ENCODE data around the gene SMG7. TPM values are rescaled to one million over a fixed set of nuclear protein-coding genes. Genes with fewer than 3 reads are reported as not detected.

Gene SMG7
- total RNA-seq, 1 experiment from 2014 or later: 65.2 TPM

- in situ Hi-C loops (cut with HindIII; ENCODE audit: low pct_unique_long_range_greater_than_20kb, low sequenced_read_pairs) (no loop called here), intact Hi-C loops (cut with micrococcal nuclease; ENCODE audit: unreplicated experiment) (no loop called here)
- Histone ChIP-seq H3K4me1 (ENCODE audit: control insufficient read depth, insufficient read depth, low read length) (no peaks in the 10 kb centered on the region), H3K27ac (ENCODE audit: low read length) (no peak overlapping the region), H3K27me3 (ENCODE audit: control insufficient read depth, insufficient read depth, low read length) (no peaks in the 10 kb centered on the region), H3K36me3 (ENCODE audit: control insufficient read depth, insufficient read depth, low read length) (no peaks in the 10 kb centered on the region), H3K4me3 (ENCODE audit: low read depth in 2 of 2, low read length in 2 of 2) (no peak overlapping the region), H3K9me3 (ENCODE audit: control insufficient read depth, insufficient read depth, low read depth, low read length) (no peaks in the 10 kb centered on the region)
- ATAC-seq: no peak
- POLR2A ChIA-PET: no interaction called here
- TF ChIP-seq POLR2AphosphoS5 (IDR thresholded peaks at IDR 0.05; ENCODE audit: low read depth, low read length) (no peak), TCF7L2 (IDR thresholded peaks at IDR 0.05; ENCODE audit: low read depth, low read length) (no peak), SIN3A (IDR thresholded peaks at IDR 0.05; ENCODE audit: borderline replicate concordance, insufficient read depth, low read depth, low read length) (no peak), REST (IDR thresholded peaks at IDR 0.05; ENCODE audit: insufficient read depth in 1 of 2, low read depth in 2 of 2, low read length in 1 of 2) (no peak)
- TF ChIP-seq, protein P1, sequence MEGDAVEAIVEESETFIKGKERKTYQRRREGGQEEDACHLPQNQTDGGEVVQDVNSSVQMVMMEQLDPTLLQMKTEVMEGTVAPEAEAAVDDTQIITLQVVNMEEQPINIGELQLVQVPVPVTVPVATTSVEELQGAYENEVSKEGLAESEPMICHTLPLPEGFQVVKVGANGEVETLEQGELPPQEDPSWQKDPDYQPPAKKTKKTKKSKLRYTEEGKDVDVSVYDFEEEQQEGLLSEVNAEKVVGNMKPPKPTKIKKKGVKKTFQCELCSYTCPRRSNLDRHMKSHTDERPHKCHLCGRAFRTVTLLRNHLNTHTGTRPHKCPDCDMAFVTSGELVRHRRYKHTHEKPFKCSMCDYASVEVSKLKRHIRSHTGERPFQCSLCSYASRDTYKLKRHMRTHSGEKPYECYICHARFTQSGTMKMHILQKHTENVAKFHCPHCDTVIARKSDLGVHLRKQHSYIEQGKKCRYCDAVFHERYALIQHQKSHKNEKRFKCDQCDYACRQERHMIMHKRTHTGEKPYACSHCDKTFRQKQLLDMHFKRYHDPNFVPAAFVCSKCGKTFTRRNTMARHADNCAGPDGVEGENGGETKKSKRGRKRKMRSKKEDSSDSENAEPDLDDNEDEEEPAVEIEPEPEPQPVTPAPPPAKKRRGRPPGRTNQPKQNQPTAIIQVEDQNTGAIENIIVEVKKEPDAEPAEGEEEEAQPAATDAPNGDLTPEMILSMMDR (IDR thresholded peaks at IDR 0.05): no peak
- no peak for DNase-seq (ENCODE audit: low read depth, low spot score)
- BruUV-seq (replicated peaks): no TSS peak
- CTCF ChIA-PET: no interaction called here
Observed at GRCh38 chr1:183569801-183570200, 97.5 kb downstream of the SMG7 start.

DNA sequence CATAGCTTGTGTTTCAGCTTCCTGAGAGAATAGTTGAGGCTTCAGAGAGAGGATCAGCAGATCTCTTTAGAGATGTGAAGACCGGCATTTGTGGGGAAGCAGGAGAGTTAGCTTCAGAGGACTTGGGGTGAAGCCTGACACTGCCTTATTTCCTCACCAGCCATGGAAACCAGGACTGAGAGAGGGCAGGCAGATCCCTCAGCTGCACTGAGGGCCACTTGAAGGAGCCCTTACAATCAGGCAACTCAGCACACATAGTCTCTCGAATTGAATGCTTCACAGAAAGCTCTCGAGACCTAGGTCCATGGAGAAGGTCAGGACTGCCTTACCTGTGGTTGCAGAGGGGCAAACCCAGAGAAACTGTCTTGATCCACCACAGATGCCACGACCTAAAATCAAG lies 98.2 kb downstream of the SMG7 start:
- ChIA-PET CTCF (no interaction called here), POLR2A (no interaction called here)
- no peak overlapping the region for H3K27ac ChIP-seq (ENCODE audit: low read length)
- H3K9me3 ChIP-seq (ENCODE audit: control insufficient read depth, insufficient read depth, low read depth, low read length): no peaks in the 10 kb centered on the region
- H3K36me3 ChIP-seq (ENCODE audit: control insufficient read depth, insufficient read depth, low read length): no peaks in the 10 kb centered on the region
- in situ Hi-C loops (cut with HindIII; ENCODE audit: low pct_unique_long_range_greater_than_20kb, low sequenced_read_pairs) (no loop called here), intact Hi-C loops (cut with micrococcal nuclease; ENCODE audit: unreplicated experiment) (no loop called here)
- H3K4me3 ChIP-seq (ENCODE audit: low read depth in 2 of 2, low read length in 2 of 2): no peak overlapping the region
- no peaks in the 10 kb centered on the region for H3K27me3 ChIP-seq (ENCODE audit: control insufficient read depth, insufficient read depth, low read length)
- no peak for ATAC-seq
- no TSS peak for BruUV-seq (replicated peaks)
- no peak for DNase-seq (ENCODE audit: low read depth, low spot score)
- H3K4me1 ChIP-seq (ENCODE audit: control insufficient read depth, insufficient read depth, low read length): no peaks in the 10 kb centered on the region
- TF ChIP-seq TCF7L2 (IDR thresholded peaks at IDR 0.05; ENCODE audit: low read depth, low read length): no peak

DNA sequence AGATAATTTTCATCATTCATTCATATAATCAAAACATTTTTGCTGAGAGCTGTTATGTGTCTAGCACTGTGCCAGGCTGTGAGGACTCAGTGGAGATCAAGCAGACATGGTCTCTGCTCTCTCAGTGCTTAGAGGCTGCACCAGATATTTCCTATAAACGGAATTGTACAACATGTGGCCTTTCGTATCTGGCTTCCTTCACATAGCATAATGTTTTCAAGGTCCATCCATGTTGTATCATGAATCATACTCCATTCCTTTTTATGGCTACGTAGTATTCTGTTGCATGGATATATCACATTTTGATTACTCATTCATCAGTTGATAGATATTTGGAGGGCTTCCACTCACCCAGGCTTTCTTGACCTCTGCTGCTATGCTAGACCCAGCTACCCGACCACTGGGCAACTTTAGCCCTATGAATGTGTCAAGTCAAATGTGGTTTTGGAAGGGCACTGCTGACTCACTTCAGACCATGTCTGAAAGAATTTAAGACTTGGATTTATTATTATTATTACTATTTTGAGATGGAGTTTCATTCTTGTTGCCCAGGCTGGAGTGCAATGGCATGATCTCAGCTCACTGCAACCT lies 99.5 kb downstream of the SMG7 start:
- Histone ChIP-seq H3K27ac (ENCODE audit: low read length) (no peak overlapping the region), H3K9me3 (ENCODE audit: control insufficient read depth, insufficient read depth, low read depth, low read length) (no peaks in the 10 kb centered on the region), H3K4me1 (ENCODE audit: control insufficient read depth, insufficient read depth, low read length) (no peaks in the 10 kb centered on the region), H3K27me3 (ENCODE audit: control insufficient read depth, insufficient read depth, low read length) (no peaks in the 10 kb centered on the region), H3K4me3 (ENCODE audit: low read depth in 2 of 2, low read length in 2 of 2) (no peak overlapping the region), H3K36me3 (ENCODE audit: control insufficient read depth, insufficient read depth, low read length) (no peaks in the 10 kb centered on the region)
- in situ Hi-C loops (cut with HindIII; ENCODE audit: low pct_unique_long_range_greater_than_20kb, low sequenced_read_pairs) (no loop called here), intact Hi-C loops (cut with micrococcal nuclease; ENCODE audit: unreplicated experiment) (no loop called here)
- CTCF ChIA-PET: interaction anchor here (0.5 kb wide), 1 partner anchor 9 kb away, joined by 4 read pairs; no protein-coding TSS in a partner anchor
- no peak for DNase-seq (ENCODE audit: low read depth, low spot score)
- POLR2A ChIA-PET: no interaction called here
- no TSS peak for BruUV-seq (replicated peaks)
- ATAC-seq: no peak
- TF ChIP-seq POLR2AphosphoS5 (IDR thresholded peaks at IDR 0.05; ENCODE audit: low read depth, low read length) (no peak), TCF7L2 (IDR thresholded peaks at IDR 0.05; ENCODE audit: low read depth, low read length) (no peak), REST (IDR thresholded peaks at IDR 0.05; ENCODE audit: insufficient read depth in 1 of 2, low read depth in 2 of 2, low read length in 1 of 2) (no peak), SIN3A (IDR thresholded peaks at IDR 0.05; ENCODE audit: borderline replicate concordance, insufficient read depth, low read depth, low read length) (no peak)
- TF ChIP-seq, protein P1 (IDR thresholded peaks at IDR 0.05): no peak
